ENCODE data around the gene DYNLT3. TPM values are rescaled to one million over a fixed set of nuclear protein-coding genes. Genes with fewer than 3 reads are reported as not detected.

DYNLT3 gene
- polyA plus RNA-seq, 1 experiment = 28.6 TPM

GRCh38 chrX:37820646-37821045 is 26.7 kb downstream of the DYNLT3 start:
- no peak for DNase-seq (ENCODE audit: low read depth, low spot score)
- ChIA-PET POLR2A (no interaction called here), CTCF (no interaction called here)
- no peaks in the 10 kb centered on the region for H3K9me3 ChIP-seq (ENCODE audit: control insufficient read depth, insufficient read depth, low read length)
- H3K4me3 ChIP-seq (ENCODE audit: low read depth, low read length) = no peak overlapping the region
- H3K27me3 ChIP-seq (ENCODE audit: control insufficient read depth, insufficient read depth, low read length) = no peaks in the 10 kb centered on the region
- H3K27ac ChIP-seq (ENCODE audit: low read depth, low read length) = no peak overlapping the region
- no peak for TF ChIP-seq CTCF (IDR thresholded peaks at IDR 0.05; ENCODE audit: low read depth, low read length)

DNA sequence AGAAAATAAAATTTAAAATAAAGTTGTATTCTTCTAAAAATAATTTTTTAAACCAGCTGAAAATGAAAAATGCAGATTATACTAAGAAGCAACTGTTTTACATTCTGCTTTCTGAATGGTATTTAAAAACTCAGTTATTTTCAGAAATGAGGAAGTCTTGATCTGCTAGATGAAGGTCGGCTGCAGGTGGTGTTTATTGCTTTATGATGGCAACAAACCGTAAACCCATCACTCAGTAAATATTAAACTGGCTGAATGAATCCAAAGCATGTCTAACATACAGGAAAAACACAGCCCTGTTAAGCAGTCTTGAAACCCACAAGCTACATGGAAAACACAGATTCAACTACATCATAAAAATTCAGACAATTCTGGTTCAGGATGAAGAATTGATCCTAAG is 29.3 kb downstream of the DYNLT3 start:
- POLR2A ChIA-PET = no interaction called here
- H3K27ac ChIP-seq (ENCODE audit: low read depth, low read length) = no peak overlapping the region
- no peak for DNase-seq (ENCODE audit: low read depth, low spot score)
- TF ChIP-seq CTCF (IDR thresholded peaks at IDR 0.05; ENCODE audit: low read depth, low read length) = no peak
- no peaks in the 10 kb centered on the region for H3K27me3 ChIP-seq (ENCODE audit: control insufficient read depth, insufficient read depth, low read length)
- CTCF ChIA-PET = no interaction called here
- H3K9me3 ChIP-seq (ENCODE audit: control insufficient read depth, insufficient read depth, low read length) = no peaks in the 10 kb centered on the region
- H3K4me3 ChIP-seq (ENCODE audit: low read depth, low read length) = no peak overlapping the region

DNA sequence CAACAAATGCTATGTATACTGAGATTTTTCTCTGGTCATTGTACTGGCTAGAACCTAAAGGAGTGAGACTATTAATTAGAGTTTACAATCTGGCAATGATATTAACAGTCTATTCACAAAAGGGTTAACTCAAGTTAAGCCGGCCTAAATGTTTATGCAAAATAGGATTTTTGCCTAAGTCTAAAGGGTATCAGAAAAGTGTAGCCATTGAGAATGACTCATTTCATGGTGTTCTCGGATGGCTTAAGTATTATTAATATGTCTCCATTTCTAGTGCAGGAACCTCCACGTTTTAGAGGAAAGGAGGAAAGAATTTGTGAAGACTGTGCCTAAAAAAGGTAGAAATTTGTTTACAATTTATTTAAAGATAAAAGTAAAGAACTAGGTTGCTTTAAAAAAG is 29.8 kb downstream of the DYNLT3 start:
- CTCF ChIA-PET = no interaction called here
- TF ChIP-seq CTCF (IDR thresholded peaks at IDR 0.05; ENCODE audit: low read depth, low read length) = no peak
- POLR2A ChIA-PET = no interaction called here

DNA sequence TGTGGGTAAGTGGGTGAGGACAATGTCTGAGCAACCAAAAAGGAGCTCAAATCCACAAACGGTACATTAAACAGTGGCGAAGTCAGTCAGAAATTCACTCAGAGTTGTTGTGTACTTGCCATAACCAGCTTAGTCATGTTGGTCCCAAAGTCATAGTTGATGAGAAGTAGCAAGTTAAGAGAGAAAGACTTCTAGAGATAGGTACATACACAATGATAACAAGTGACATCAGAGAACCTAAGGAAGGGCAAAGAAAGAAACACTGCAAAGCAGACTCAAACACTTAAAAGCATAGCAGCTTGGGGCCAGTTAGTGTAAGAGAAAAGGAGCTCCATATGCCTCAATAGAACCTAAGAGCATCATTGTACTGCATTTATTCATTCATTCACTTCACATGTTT is 30.2 kb downstream of the DYNLT3 start:
- no peaks in the 10 kb centered on the region for H3K27me3 ChIP-seq (ENCODE audit: control insufficient read depth, insufficient read depth, low read length)
- no peak overlapping the region for H3K27ac ChIP-seq (ENCODE audit: low read depth, low read length)
- no peaks in the 10 kb centered on the region for H3K9me3 ChIP-seq (ENCODE audit: control insufficient read depth, insufficient read depth, low read length)
- no peak overlapping the region for H3K4me3 ChIP-seq (ENCODE audit: low read depth, low read length)
- POLR2A ChIA-PET = no interaction called here
- no peak for TF ChIP-seq CTCF (IDR thresholded peaks at IDR 0.05; ENCODE audit: low read depth, low read length)
- DNase-seq (ENCODE audit: low read depth, low spot score) = no peak
- CTCF ChIA-PET = no interaction called here

More for the DNA sequence above, 29.8 kb downstream of the DYNLT3 start:
- no peak for DNase-seq (ENCODE audit: low read depth, low spot score)
- H3K27me3 ChIP-seq (ENCODE audit: control insufficient read depth, insufficient read depth, low read length) = no peaks in the 10 kb centered on the region
- H3K27ac ChIP-seq (ENCODE audit: low read depth, low read length) = no peak overlapping the region
- no peaks in the 10 kb centered on the region for H3K9me3 ChIP-seq (ENCODE audit: control insufficient read depth, insufficient read depth, low read length)
- no peak overlapping the region for H3K4me3 ChIP-seq (ENCODE audit: low read depth, low read length)

DNA sequence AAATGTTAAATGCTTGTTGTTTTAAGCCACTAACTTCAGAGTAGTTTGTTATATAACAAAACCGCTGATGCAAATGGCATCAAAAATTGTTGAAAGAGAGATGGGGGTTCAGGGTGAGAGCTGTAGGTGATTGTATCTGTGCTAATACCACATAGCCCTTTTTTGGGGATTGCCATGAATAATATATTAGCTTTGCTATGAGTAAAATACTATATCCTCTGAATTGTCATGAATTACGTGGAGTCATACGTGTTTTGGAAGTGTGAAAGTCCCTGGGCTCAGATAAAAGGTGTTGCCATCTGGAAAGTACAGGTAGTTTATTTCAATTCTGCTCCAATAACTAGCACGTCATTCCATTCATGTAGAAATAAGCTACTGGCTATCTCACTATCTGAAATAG is 30.6 kb downstream of the DYNLT3 start:
- TF ChIP-seq CTCF (IDR thresholded peaks at IDR 0.05; ENCODE audit: low read depth, low read length) = no peak
- no peak for DNase-seq (ENCODE audit: low read depth, low spot score)
- no peak overlapping the region for H3K27ac ChIP-seq (ENCODE audit: low read depth, low read length)
- ChIA-PET POLR2A (no interaction called here), CTCF (no interaction called here)
- H3K4me3 ChIP-seq (ENCODE audit: low read depth, low read length) = no peak overlapping the region
- no peaks in the 10 kb centered on the region for H3K9me3 ChIP-seq (ENCODE audit: control insufficient read depth, insufficient read depth, low read length)
- no peaks in the 10 kb centered on the region for H3K27me3 ChIP-seq (ENCODE audit: control insufficient read depth, insufficient read depth, low read length)

All from AG04450 (cell line).